ENCODE results near the gene PSMG3.

The PSMG3 gene

DNA sequence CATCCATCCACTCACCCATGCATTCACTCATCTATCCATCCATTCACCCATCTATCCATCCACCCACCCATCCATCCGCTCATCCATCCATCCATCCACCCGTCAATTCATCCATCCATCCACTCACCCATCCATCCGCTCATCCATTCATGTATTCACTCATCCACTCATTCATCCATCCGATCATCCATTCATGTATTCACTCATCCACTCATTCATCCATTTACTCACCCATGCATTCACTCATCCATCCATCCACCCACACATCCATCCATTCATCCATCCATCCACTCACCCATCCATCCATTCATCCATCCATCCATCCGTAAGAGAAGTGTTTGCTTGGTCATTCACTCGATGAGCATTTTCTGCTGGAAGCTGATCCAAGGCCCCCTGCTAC is 8.7 kb upstream of the PSMG3 start:
- TF ChIP-seq TAF1 (IDR thresholded peaks at IDR 0.05; ENCODE audit: borderline replicate concordance, insufficient read depth, low read length), result no peak
- no peak for TF ChIP-seq FOXP2 (optimal IDR thresholded peaks at IDR 0.05; ENCODE audit: borderline replicate concordance, extremely low read depth, extremely low read length, insufficient read depth)
- TF ChIP-seq SIN3A (IDR thresholded peaks at IDR 0.05; ENCODE audit: borderline replicate concordance, insufficient read depth, low read length), result no peak
- no peak for TF ChIP-seq REST (IDR thresholded peaks at IDR 0.05; ENCODE audit: insufficient read depth in 1 of 2, low read depth in 2 of 2, low read length in 2 of 2)
- no peak for TF ChIP-seq POLR2AphosphoS5 (IDR thresholded peaks at IDR 0.05; ENCODE audit: low read depth, low read length)

DNA sequence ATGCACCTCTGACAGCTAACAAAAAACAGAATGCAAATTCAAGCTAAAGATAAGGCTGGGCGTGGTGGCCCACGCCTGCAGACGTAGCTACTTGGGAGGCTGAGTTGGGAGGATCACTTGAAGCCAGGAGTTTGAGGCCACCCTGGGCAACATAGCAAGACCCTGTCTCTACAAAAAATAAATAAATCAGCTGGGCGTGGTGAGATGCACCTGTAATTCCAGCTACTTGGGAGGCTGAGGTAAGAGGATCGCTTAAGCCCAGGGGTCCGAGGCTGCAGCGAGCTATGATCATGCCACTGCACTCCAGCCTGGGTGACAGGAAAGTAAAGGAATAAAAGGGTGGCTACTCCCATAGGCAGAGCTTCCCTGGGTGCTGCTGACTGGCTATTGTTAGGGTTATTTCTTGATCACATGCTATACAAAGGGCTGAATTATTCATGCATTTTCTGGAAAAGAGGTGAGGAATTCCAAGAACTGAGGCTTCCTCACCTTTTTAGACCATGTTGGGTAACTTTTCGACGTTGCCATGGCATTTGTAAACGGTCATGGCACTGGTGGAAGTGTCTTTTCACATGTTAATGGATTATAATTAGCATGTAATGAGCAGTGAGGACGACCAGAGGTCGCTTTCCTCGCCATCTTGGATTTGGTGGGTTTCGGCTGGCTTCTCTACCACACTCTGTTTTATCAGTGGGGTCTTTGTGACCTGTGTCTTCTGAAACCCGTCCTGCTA is 6.9 kb upstream of the PSMG3 start:
- TF ChIP-seq TAF1 (IDR thresholded peaks at IDR 0.05; ENCODE audit: borderline replicate concordance, insufficient read depth, low read length) (no peak), FOXP2 (optimal IDR thresholded peaks at IDR 0.05; ENCODE audit: borderline replicate concordance, extremely low read depth, extremely low read length, insufficient read depth) (no peak), REST (IDR thresholded peaks at IDR 0.05; ENCODE audit: insufficient read depth in 1 of 2, low read depth in 2 of 2, low read length in 2 of 2) (no peak), SIN3A (IDR thresholded peaks at IDR 0.05; ENCODE audit: borderline replicate concordance, insufficient read depth, low read length) (no peak), POLR2AphosphoS5 (IDR thresholded peaks at IDR 0.05; ENCODE audit: low read depth, low read length) (no peak)

DNA sequence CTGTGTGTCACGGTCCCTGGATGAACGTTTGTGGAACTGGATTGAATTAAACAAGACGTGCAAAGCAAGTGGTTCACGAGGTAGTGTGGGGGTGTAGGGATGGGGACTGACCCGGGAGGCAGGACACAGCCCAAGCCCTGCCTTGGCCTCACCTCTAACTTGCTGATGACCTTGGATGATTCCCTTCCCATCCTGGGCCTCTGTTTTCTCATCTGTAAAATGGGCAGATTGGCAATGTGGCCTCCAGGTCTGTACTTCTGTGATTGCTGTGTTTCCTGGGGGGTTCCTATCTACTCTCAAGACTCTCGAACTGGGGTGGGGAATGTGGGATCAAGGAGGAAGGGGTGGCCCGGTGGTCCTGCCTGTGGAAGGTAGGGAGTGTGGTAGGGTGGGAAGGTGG is 6.0 kb upstream of the PSMG3 start:
- no peak for TF ChIP-seq POLR2AphosphoS5 (IDR thresholded peaks at IDR 0.05; ENCODE audit: low read depth, low read length)
- no peak for TF ChIP-seq SIN3A (IDR thresholded peaks at IDR 0.05; ENCODE audit: borderline replicate concordance, insufficient read depth, low read length)
- no peak for TF ChIP-seq REST (IDR thresholded peaks at IDR 0.05; ENCODE audit: insufficient read depth in 1 of 2, low read depth in 2 of 2, low read length in 2 of 2)
- TF ChIP-seq TAF1 (IDR thresholded peaks at IDR 0.05; ENCODE audit: borderline replicate concordance, insufficient read depth, low read length), result no peak
- TF ChIP-seq FOXP2 (optimal IDR thresholded peaks at IDR 0.05; ENCODE audit: borderline replicate concordance, extremely low read depth, extremely low read length, insufficient read depth), result no peak

DNA sequence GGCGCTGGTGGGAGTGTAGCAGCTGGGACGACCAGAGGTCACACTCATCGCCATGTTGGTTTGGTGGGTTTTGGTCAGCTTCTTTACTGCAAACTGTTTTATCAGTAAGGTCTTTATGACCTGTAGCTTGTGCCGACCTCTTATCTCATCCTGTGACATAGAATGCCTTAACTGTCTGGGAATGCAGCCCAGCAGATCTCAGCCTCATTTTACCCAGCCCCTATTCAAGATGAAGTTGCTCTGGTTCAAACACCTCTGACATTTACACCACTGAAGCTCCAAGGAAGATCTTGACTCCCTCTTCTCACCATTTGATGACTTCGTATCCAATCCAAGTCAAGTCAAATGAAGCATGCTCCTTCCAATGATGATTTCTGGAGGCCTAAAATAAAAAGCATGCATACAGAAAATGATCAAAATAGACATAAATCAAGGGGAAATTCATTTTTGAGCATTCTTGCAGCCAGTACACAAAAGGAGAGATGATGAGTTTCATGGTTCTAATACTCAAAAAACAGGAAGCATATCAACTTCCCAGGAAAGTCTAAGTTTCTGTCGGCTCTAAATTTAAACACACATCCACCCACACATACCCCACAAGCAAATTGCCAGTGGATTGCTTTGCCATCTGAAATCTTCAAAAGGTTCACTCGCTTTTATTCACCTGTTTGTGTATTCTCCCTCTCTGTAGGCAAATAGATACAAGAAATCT is 2.4 kb upstream of the PSMG3 start:
- no peak for TF ChIP-seq FOXP2 (optimal IDR thresholded peaks at IDR 0.05; ENCODE audit: borderline replicate concordance, extremely low read depth, extremely low read length, insufficient read depth)
- TF ChIP-seq TAF1 (IDR thresholded peaks at IDR 0.05; ENCODE audit: borderline replicate concordance, insufficient read depth, low read length), result no peak
- no peak for TF ChIP-seq REST (IDR thresholded peaks at IDR 0.05; ENCODE audit: insufficient read depth in 1 of 2, low read depth in 2 of 2, low read length in 2 of 2)
- TF ChIP-seq POLR2AphosphoS5 (IDR thresholded peaks at IDR 0.05; ENCODE audit: low read depth, low read length), result no peak
- no peak for TF ChIP-seq SIN3A (IDR thresholded peaks at IDR 0.05; ENCODE audit: borderline replicate concordance, insufficient read depth, low read length)
